A673 (cell line): ENCODE data around the gene GRIA1. TPM values are rescaled to one million over a fixed set of nuclear protein-coding genes. Genes with fewer than 3 reads are reported as not detected.

ENCODE experiments used
- BruUV-seq: library from RNA; stranded (reverse); fragments of 400-500 nt; replicated peaks from 2 replicates; lab custom pipeline; 2021; lab: Mats Ljungman, UMichigan
- CTCF ChIA-PET: fragments of 300-600 bp; sonication (Branson Sonifier 250); formaldehyde crosslinking; loops from one replicate; lab custom pipeline; 2022; ENCODE audit warnings: antibody characterized with exemption; lab: Charles Lee
- POLR2A ChIA-PET: fragments of 300-600 bp; sonication (Branson Sonifier 250); formaldehyde crosslinking; loops from one replicate; lab custom pipeline; 2022; ENCODE audit warnings: antibody characterized with exemption; ENCODE audit not compliant: low non-redundant PET; lab: Charles Lee
- DNase-seq: peaks from one replicate; pipeline ENCODE4 v3.0.0-alpha.2; 2015; ENCODE audit warnings: low spot score
- H3K27ac ChIP-seq: fragments of 200-600 bp; sonication (generic); 2 replicates; pipeline ENCODE4 v1.5.1; 2016; ENCODE audit warnings: mixed run types, low read depth, mild to moderate bottlenecking, mixed read lengths, antibody characterized with exemption, low read length; ENCODE audit not compliant: poor library complexity, severe bottlenecking
- H3K27me3 ChIP-seq: fragments of 200-600 bp; sonication (generic); replicated peaks from 2 replicates; pipeline ENCODE4 v1.6.1; 2017; ENCODE audit warnings: mixed run types, low read depth, mild to moderate bottlenecking, mixed read lengths, antibody characterized with exemption, low read length; ENCODE audit not compliant: insufficient read depth, poor library complexity
- H3K36me3 ChIP-seq: fragments of 200-600 bp; sonication (generic); 2 replicates; pipeline ENCODE4 v1.6.1; 2016; ENCODE audit warnings: mixed run types, mild to moderate bottlenecking, mixed read lengths, antibody characterized with exemption, low read length; ENCODE audit not compliant: insufficient read depth, poor library complexity, severe bottlenecking
- H3K4me1 ChIP-seq: fragments of 200-600 bp; sonication (generic); 2 replicates; pipeline ENCODE4 v1.6.1; 2017; ENCODE audit warnings: mixed run types, mild to moderate bottlenecking, mixed read lengths, antibody characterized with exemption, low read length; ENCODE audit not compliant: insufficient read depth, poor library complexity, severe bottlenecking
- H3K4me3 ChIP-seq: fragments of 200-600 bp; sonication (generic); 2 replicates; pipeline ENCODE4 v1.5.1; 2016; ENCODE audit warnings: low read depth, mixed run types, mild to moderate bottlenecking, mixed read lengths, low read length; ENCODE audit not compliant: poor library complexity, severe bottlenecking
- H3K9me3 ChIP-seq: fragments of 200-600 bp; sonication (generic); 2 replicates; pipeline ENCODE4 v1.6.1; 2016; ENCODE audit warnings: mixed run types, low read depth, mild to moderate bottlenecking, mixed read lengths, antibody characterized with exemption, low read length; ENCODE audit not compliant: poor library complexity, severe bottlenecking
- EZH2 ChIP-seq: fragments of 200-600 bp; sonication (generic); IDR thresholded peaks from 2 replicates; pipeline ENCODE4 v1.6.1; 2017; ENCODE audit warnings: borderline replicate concordance, low read depth, mild to moderate bottlenecking, mixed read lengths, antibody characterized with exemption, low read length; ENCODE audit not compliant: poor library complexity, severe bottlenecking
- intact Hi-C: fragments of 100-400 bp; cut with micrococcal nuclease; formaldehyde crosslinking; loops from one replicate; pipeline ENCODE4 v1.10.0; 2022; ENCODE audit not compliant: unreplicated experiment
- total RNA-seq: library from RNA; stranded (reverse); gene quantifications from 2 replicates; pipeline ENCODE4 v1.2.3, GENCODE V29; 2021
- TF ChIP-seq, protein P1 (sequence below): fragments of 300-800, 200-600 bp; sonication (generic); conservative IDR thresholded peaks from 2 replicates; pipeline ENCODE4 v1.5.1; 2017; ENCODE audit warnings: low read depth, mild to moderate bottlenecking, antibody characterized with exemption, low read length, moderate library complexity, mixed read lengths

Gene GRIA1
- total RNA-seq, 1 experiment from 2014 or later = 0.69 TPM

DNA sequence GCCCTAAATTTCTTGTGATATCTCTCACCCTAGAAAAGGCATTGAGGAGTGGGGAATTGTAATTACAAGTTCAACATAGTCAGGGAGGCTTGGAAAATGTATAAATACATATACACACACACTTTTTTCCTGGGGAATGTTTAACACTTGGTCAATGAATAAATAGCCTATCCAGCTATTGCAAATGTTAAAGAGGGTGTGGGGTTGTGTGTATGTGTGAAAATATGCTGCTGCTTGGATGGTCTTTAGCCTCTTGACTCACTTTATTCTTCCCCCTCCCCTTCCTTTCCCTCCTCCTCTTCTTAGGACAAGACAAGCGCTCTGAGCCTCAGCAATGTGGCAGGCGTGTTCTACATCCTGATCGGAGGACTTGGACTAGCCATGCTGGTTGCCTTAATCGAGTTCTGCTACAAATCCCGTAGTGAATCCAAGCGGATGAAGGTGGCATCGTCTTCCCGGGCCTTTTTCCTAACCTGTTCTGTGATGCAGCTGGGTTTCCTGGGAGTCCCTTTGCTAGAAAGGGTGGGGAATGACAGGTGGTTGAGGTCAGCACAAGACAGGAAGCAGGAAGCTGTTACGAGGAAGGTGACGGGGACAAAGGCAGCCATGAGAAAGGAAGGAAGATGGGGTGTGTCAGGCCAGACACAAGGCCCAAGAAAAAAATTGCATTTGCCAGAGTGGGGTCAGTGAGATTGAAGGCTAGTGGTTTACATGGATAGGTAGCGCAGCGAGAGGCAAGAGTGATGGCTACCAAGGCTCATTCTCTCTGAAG is 311.8 kb downstream of the GRIA1 start:
- CTCF ChIA-PET = no interaction called here
- Histone ChIP-seq H3K27me3 (no peaks in the 10 kb centered on the region), H3K27ac (no peak overlapping the region), H3K4me3 (no peak overlapping the region), H3K9me3 (no peaks in the 10 kb centered on the region), H3K36me3 (no peaks in the 10 kb centered on the region), H3K4me1 (no peaks in the 10 kb centered on the region)
- POLR2A ChIA-PET = no interaction called here
- intact Hi-C loops = no loop called here
- TF ChIP-seq, protein P1, sequence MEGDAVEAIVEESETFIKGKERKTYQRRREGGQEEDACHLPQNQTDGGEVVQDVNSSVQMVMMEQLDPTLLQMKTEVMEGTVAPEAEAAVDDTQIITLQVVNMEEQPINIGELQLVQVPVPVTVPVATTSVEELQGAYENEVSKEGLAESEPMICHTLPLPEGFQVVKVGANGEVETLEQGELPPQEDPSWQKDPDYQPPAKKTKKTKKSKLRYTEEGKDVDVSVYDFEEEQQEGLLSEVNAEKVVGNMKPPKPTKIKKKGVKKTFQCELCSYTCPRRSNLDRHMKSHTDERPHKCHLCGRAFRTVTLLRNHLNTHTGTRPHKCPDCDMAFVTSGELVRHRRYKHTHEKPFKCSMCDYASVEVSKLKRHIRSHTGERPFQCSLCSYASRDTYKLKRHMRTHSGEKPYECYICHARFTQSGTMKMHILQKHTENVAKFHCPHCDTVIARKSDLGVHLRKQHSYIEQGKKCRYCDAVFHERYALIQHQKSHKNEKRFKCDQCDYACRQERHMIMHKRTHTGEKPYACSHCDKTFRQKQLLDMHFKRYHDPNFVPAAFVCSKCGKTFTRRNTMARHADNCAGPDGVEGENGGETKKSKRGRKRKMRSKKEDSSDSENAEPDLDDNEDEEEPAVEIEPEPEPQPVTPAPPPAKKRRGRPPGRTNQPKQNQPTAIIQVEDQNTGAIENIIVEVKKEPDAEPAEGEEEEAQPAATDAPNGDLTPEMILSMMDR = no peak
- no peak for DNase-seq
- BruUV-seq = no TSS peak

DNA sequence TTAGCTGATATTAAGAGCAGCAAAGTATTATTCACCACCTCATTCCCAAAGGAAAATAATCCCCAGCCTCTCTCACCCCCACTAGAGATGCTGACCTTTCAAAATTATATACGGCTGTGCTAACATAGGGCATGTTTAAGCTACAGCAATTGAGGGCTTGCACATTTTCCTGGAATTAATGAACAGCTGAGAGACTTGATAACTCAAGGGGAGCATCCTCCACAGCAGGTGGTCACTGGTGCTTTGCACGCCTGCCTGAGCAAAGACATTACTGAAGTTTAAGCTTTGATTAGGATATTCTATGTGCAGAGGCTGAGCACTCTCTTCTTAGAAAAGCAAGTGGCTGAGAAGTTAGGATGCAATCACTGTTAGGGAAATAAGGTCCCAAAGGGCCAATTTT is 317.3 kb downstream of the GRIA1 start:
- TF ChIP-seq EZH2 = no peak
- TF ChIP-seq, protein P1 = no peak
- Histone ChIP-seq H3K4me1 (no peaks in the 10 kb centered on the region), H3K27me3 (peaks cover 6% of the 10 kb centered on the region), H3K9me3 (no peaks in the 10 kb centered on the region), H3K27ac (no peak overlapping the region), H3K36me3 (no peaks in the 10 kb centered on the region), H3K4me3 (no peak overlapping the region)
- ChIA-PET POLR2A (no interaction called here), CTCF (no interaction called here)
- intact Hi-C loops = no loop called here
- BruUV-seq = no TSS peak
- no peak for DNase-seq

DNA sequence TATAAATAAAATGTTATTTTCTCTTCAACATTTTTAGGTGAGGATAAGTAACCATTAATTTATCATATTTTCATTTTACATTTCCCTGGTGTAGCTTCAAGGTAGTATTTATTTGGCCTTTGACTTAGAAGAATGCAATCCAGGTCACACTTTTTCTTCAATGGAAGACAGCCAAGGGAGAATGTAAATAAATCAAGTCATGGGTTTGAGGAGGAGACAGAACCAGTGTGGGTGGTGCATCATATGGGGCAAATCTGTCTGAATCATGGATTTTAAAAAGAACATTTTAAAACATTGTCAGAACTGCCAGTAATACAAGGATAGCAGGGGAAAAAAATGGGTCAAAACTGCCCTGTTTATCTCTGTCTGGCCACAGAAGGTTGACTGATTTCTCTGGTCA is 318.7 kb downstream of the GRIA1 start:
- H3K4me1 ChIP-seq = no peaks in the 10 kb centered on the region
- TF ChIP-seq EZH2 = no peak
- TF ChIP-seq, protein P1 = no peak
- no peak for DNase-seq
- intact Hi-C loops = no loop called here
- H3K4me3 ChIP-seq = no peak overlapping the region
- CTCF ChIA-PET = no interaction called here
- POLR2A ChIA-PET = no interaction called here
- peaks cover 16% of the 10 kb centered on the region for H3K27me3 ChIP-seq
- H3K27ac ChIP-seq = no peak overlapping the region
- no peaks in the 10 kb centered on the region for H3K9me3 ChIP-seq
- H3K36me3 ChIP-seq = no peaks in the 10 kb centered on the region
- BruUV-seq = no TSS peak
